MM.1S (cell line): ENCODE data around the gene KSR2.

Experiments
- DNase-seq: peaks from one replicate; pipeline ENCODE4 v3.0.0-alpha.2; 2015
- H2AFZ ChIP-seq: fragments of 300-600 bp; sonication (generic); 2 replicates; pipeline ENCODE4 v1.6.0; 2016; ENCODE audit warnings: antibody characterized with exemption, low read length
- H3F3A ChIP-seq: fragments of 300-600 bp; sonication (generic); 2 replicates; pipeline ENCODE4 v1.6.1; 2016; ENCODE audit warnings: mild to moderate bottlenecking, antibody characterized with exemption, low read length, moderate library complexity, mixed read lengths; ENCODE audit not compliant: insufficient read depth
- H3K27ac ChIP-seq: fragments of 300-600 bp; sonication (generic); 2 replicates; pipeline ENCODE4 v1.5.1; 2016; ENCODE audit warnings: mild to moderate bottlenecking, low read length
- H3K27me3 ChIP-seq: fragments of 300-600 bp; sonication (generic); replicated peaks from 2 replicates; pipeline ENCODE4 v1.6.0; 2016; ENCODE audit warnings: low read length; ENCODE audit not compliant: insufficient read depth
- H3K36me3 ChIP-seq: fragments of 300-600 bp; sonication (generic); replicated peaks from 2 replicates; pipeline ENCODE4 v1.6.1; 2016; ENCODE audit warnings: mild to moderate bottlenecking, low read length, mixed read lengths; ENCODE audit not compliant: insufficient read depth
- H3K4me1 ChIP-seq: fragments of 300-600 bp; sonication (generic); 2 replicates; pipeline ENCODE4 v1.6.1; 2016; ENCODE audit warnings: low read length, mixed read lengths
- H3K4me2 ChIP-seq: fragments of 300-600 bp; sonication (generic); 2 replicates; pipeline ENCODE4 v1.6.0; 2016; ENCODE audit warnings: low read depth, low read length
- H3K4me3 ChIP-seq: fragments of 300-600 bp; sonication (generic); 2 replicates; pipeline ENCODE4 v1.5.1; 2016; ENCODE audit warnings: low read length, mixed read lengths
- H3K79me2 ChIP-seq: fragments of 300-600 bp; sonication (generic); 2 replicates; pipeline ENCODE4 v1.6.1; 2016; ENCODE audit warnings: mixed run types, low read length, mixed read lengths
- H3K9ac ChIP-seq: fragments of 300-600 bp; sonication (generic); 2 replicates; pipeline ENCODE4 v1.6.1; 2016; ENCODE audit warnings: low read length, mixed read lengths
- H3K9me2 ChIP-seq: fragments of 300-600 bp; sonication (generic); replicated peaks from 2 replicates; pipeline ENCODE4 v1.6.1; 2016; ENCODE audit warnings: mild to moderate bottlenecking, low read length, mixed read lengths; ENCODE audit not compliant: insufficient read depth
- H3K9me3 ChIP-seq: fragments of 300-600 bp; sonication (generic); replicated peaks from 2 replicates; pipeline ENCODE4 v1.6.1; 2016; ENCODE audit warnings: mild to moderate bottlenecking, low read length, mixed read lengths; ENCODE audit not compliant: insufficient read depth
- H4K20me1 ChIP-seq: fragments of 300-600 bp; sonication (generic); 2 replicates; pipeline ENCODE4 v1.6.1; 2016; ENCODE audit warnings: mild to moderate bottlenecking, low read length, moderate library complexity, mixed read lengths; ENCODE audit not compliant: insufficient read depth
- EZH2 ChIP-seq: fragments of 300-600 bp; sonication (generic); optimal IDR thresholded peaks from 2 replicates; pipeline ENCODE3; 2017; ENCODE audit warnings: low read depth, mild to moderate bottlenecking, antibody characterized with exemption, low read length, mixed read lengths
- EZH2phosphoT487 ChIP-seq: fragments of 300-600 bp; sonication (generic); IDR thresholded peaks from 2 replicates; pipeline ENCODE4 v1.6.1; 2018; ENCODE audit warnings: antibody characterized with exemption, low read length
- TF ChIP-seq, protein P1 (sequence below): fragments of 300-600 bp; sonication (generic); IDR thresholded peaks from 2 replicates; pipeline ENCODE4 v1.5.1; 2016; ENCODE audit warnings: antibody characterized with exemption, low read length, mixed read lengths

The KSR2 gene

DNA sequence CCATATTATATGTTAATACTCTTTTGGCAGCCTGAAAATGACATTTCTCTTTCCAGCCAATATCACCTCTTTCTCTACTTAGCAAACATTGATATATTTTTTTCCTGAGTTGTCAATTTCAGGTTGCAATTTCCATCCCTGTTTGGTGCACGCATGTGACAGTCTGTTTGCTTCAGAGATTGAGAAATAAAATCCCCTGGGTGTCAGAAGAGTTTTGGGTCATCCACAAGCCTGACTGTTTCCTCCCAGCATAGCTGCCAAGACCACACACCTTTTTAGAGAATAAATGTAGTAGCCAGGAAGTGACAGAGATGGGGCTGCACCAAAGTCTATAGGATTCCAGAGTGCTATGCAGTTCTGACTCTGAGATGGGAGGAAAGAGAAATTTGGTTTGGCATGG, 462.5 kb downstream of the KSR2 start:
- Histone ChIP-seq H3K27ac (no peak overlapping the region), H3K9me2 (no peaks in the 10 kb centered on the region), H3K4me1 (no peaks in the 10 kb centered on the region), H4K20me1 (no peaks in the 10 kb centered on the region), H3K27me3 (no peaks in the 10 kb centered on the region), H3K79me2 (no peaks in the 10 kb centered on the region), H3K9ac (no peak overlapping the region), H2AFZ (no peak overlapping the region), H3K4me2 (no peak overlapping the region), H3K4me3 (no peak overlapping the region), H3K9me3 (no peaks in the 10 kb centered on the region), H3K36me3 (no peaks in the 10 kb centered on the region), H3F3A (no peaks in the 10 kb centered on the region)
- DNase-seq, result no peak
- TF ChIP-seq EZH2phosphoT487 (no peak), EZH2 (no peak)
- TF ChIP-seq, protein P1, sequence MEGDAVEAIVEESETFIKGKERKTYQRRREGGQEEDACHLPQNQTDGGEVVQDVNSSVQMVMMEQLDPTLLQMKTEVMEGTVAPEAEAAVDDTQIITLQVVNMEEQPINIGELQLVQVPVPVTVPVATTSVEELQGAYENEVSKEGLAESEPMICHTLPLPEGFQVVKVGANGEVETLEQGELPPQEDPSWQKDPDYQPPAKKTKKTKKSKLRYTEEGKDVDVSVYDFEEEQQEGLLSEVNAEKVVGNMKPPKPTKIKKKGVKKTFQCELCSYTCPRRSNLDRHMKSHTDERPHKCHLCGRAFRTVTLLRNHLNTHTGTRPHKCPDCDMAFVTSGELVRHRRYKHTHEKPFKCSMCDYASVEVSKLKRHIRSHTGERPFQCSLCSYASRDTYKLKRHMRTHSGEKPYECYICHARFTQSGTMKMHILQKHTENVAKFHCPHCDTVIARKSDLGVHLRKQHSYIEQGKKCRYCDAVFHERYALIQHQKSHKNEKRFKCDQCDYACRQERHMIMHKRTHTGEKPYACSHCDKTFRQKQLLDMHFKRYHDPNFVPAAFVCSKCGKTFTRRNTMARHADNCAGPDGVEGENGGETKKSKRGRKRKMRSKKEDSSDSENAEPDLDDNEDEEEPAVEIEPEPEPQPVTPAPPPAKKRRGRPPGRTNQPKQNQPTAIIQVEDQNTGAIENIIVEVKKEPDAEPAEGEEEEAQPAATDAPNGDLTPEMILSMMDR, result no peak

DNA sequence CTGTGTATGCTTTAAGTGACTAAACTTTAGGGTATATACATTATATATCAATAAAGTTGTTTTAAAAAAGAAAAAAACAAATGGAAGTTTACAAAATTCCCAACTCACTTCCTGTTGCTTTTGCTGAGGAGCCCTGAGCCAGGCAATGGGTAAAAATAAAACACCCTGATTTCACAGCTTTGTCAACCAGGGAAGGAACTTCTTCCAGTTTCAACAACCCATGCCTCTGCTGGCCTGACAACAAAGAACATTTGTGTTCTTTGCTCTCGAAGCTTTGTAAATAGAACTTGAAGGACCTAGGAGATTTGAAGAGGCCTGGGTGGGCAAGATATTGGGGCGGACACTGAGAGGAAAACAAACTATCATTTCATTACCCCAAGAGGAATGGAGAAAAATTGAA, 466.2 kb downstream of the KSR2 start:
- Histone ChIP-seq H3K27me3 (no peaks in the 10 kb centered on the region), H3K9me2 (no peaks in the 10 kb centered on the region), H3K4me3 (no peak overlapping the region), H2AFZ (no peak overlapping the region), H3K9me3 (no peaks in the 10 kb centered on the region), H3K79me2 (no peaks in the 10 kb centered on the region), H3K9ac (no peak overlapping the region), H4K20me1 (no peaks in the 10 kb centered on the region), H3F3A (no peaks in the 10 kb centered on the region), H3K4me1 (no peaks in the 10 kb centered on the region), H3K4me2 (no peak overlapping the region), H3K27ac (no peak overlapping the region), H3K36me3 (no peaks in the 10 kb centered on the region)
- TF ChIP-seq EZH2phosphoT487, result no peak
- TF ChIP-seq, protein P1, result no peak
- TF ChIP-seq EZH2, result no peak
- DNase-seq, result no peak

DNA sequence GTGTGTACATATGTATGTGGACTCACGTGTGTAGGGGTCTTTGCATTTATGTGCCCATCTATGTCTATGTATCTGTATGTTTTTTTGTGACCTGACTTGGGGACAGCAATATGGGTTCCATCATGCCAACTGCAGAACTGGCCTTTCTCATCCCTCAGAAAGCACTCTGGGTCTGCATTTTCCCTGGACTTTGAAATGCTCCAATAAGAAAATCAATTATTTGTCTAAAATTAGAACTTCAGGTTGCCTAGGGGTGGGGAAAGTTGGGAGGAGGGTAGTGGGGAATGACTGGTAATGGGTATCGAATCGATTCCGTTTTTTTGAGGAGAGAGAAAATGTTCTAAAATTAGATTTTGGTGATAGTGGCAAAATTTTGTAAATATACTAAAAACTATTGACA, 466.6 kb downstream of the KSR2 start:
- no peaks in the 10 kb centered on the region for H3K9me3 ChIP-seq
- no peak overlapping the region for H2AFZ ChIP-seq
- no peak overlapping the region for H3K4me2 ChIP-seq
- H3F3A ChIP-seq, result no peaks in the 10 kb centered on the region
- H3K27ac ChIP-seq, result no peak overlapping the region
- no peaks in the 10 kb centered on the region for H3K27me3 ChIP-seq
- no peaks in the 10 kb centered on the region for H4K20me1 ChIP-seq
- no peak overlapping the region for H3K4me3 ChIP-seq
- H3K9me2 ChIP-seq, result no peaks in the 10 kb centered on the region
- H3K79me2 ChIP-seq, result no peaks in the 10 kb centered on the region
- no peak overlapping the region for H3K9ac ChIP-seq
- DNase-seq, result no peak
- no peaks in the 10 kb centered on the region for H3K36me3 ChIP-seq
- no peaks in the 10 kb centered on the region for H3K4me1 ChIP-seq
- TF ChIP-seq EZH2 (no peak), EZH2phosphoT487 (no peak)
- TF ChIP-seq, protein P1, result no peak
